T-helper 2 cell treated with Interferon-gamma antibody and Interleukin-4, amounts not matched to agents 5 μg/mL and 100 μg/mL, for 36 hours (primary cell): ENCODE data around the gene NGLY1.

Experiments
- DNase-seq: peaks from one replicate; pipeline ENCODE4 v3.0.0; 2021; ENCODE audit warnings: low spot score
- H3K27ac Mint-ChIP-seq: one replicate; pipeline ENCODE4 v1.8.0; 2021; ENCODE audit warnings: mild to moderate bottlenecking, mixed read lengths
- H3K27me3 Mint-ChIP-seq: one replicate; pipeline ENCODE4 v1.8.0; 2021; ENCODE audit warnings: low read depth, mixed read lengths
- H3K36me3 Mint-ChIP-seq: one replicate; pipeline ENCODE4 v1.8.0; 2021; ENCODE audit warnings: low read depth, mixed read lengths
- H3K4me1 Mint-ChIP-seq: one replicate; pipeline ENCODE4 v1.8.0; 2021; ENCODE audit warnings: low read depth, mixed read lengths
- H3K4me3 Mint-ChIP-seq: one replicate; pipeline ENCODE4 v1.8.0; 2022; ENCODE audit warnings: mild to moderate bottlenecking, moderate library complexity, mixed read lengths
- H3K9me3 Mint-ChIP-seq: one replicate; pipeline ENCODE4 v1.8.0; 2021; ENCODE audit warnings: mixed read lengths

The NGLY1 gene

DNA sequence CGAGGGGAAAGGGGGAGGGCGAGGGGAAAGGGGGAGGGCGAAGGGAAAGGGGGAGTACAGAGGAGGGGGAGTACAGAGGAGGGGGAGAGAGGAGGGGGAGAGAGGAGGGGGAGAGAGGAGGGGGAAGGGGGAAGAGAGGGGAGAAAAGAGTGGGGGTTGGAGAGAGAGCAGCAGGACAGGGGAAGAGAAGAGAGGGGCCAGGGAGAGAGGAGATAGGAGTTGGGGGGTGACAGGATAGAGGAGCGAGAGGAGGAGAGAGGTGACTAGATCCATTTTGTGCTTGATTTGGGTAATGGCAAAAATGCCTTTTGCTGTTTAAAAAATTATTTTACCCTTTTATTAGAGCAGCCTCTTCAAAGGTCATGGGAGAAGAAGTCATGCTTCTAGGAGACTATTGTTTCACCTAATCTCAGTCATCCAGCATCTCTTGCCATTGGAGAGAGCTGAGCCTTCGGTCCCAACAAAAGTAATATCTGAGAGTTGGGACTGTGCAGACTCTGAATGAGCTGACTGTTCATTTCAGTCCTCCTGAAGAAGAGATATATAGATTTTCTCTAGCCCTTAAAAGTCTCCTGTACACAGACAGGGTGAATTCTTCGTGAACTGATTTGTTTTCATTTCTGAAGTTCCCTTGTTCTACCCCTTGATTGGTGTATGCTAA lies 103.5 kb downstream of the NGLY1 start:
- H3K27me3 Mint-ChIP-seq = peaks cover 22% of the 10 kb centered on the region
- no peak for DNase-seq
- no peak overlapping the region for H3K27ac Mint-ChIP-seq
- no peak overlapping the region for H3K4me3 Mint-ChIP-seq
- no peaks in the 10 kb centered on the region for H3K9me3 Mint-ChIP-seq
- no peaks in the 10 kb centered on the region for H3K4me1 Mint-ChIP-seq
- no peaks in the 10 kb centered on the region for H3K36me3 Mint-ChIP-seq

GRCh38 chr3:25679166-25679565 lies 104.1 kb downstream of the NGLY1 start:
- H3K27me3 Mint-ChIP-seq = peaks cover 22% of the 10 kb centered on the region
- no peak for DNase-seq
- no peak overlapping the region for H3K27ac Mint-ChIP-seq
- no peaks in the 10 kb centered on the region for H3K36me3 Mint-ChIP-seq
- no peaks in the 10 kb centered on the region for H3K4me1 Mint-ChIP-seq
- no peaks in the 10 kb centered on the region for H3K9me3 Mint-ChIP-seq
- H3K4me3 Mint-ChIP-seq = no peak overlapping the region

GRCh38 chr3:25678581-25678980 lies 104.7 kb downstream of the NGLY1 start:
- Mint-ChIP-seq H3K36me3 (no peaks in the 10 kb centered on the region), H3K27me3 (peaks cover 22% of the 10 kb centered on the region)

GRCh38 chr3:25677121-25677520 lies 106.1 kb downstream of the NGLY1 start:
- DNase-seq = no peak
- Mint-ChIP-seq H3K27ac (no peak overlapping the region), H3K4me3 (no peak overlapping the region), H3K9me3 (no peaks in the 10 kb centered on the region), H3K4me1 (no peaks in the 10 kb centered on the region), H3K27me3 (peaks cover 22% of the 10 kb centered on the region), H3K36me3 (no peaks in the 10 kb centered on the region)

More at GRCh38 chr3:25678581-25678980, 104.7 kb downstream of the NGLY1 start:
- H3K9me3 Mint-ChIP-seq = no peaks in the 10 kb centered on the region
- no peaks in the 10 kb centered on the region for H3K4me1 Mint-ChIP-seq
- no peak overlapping the region for H3K27ac Mint-ChIP-seq
- no peak for DNase-seq
- H3K4me3 Mint-ChIP-seq = no peak overlapping the region

- DNase-seq = no peak
- Mint-ChIP-seq H3K27ac (no peak overlapping the region), H3K27me3 (peaks cover 14% of the 10 kb centered on the region), H3K36me3 (no peaks in the 10 kb centered on the region), H3K4me1 (no peaks in the 10 kb centered on the region), H3K9me3 (no peaks in the 10 kb centered on the region), H3K4me3 (no peak overlapping the region)
Measured at GRCh38 chr3:25674670-25675069, 108.6 kb downstream of the NGLY1 start.

DNA sequence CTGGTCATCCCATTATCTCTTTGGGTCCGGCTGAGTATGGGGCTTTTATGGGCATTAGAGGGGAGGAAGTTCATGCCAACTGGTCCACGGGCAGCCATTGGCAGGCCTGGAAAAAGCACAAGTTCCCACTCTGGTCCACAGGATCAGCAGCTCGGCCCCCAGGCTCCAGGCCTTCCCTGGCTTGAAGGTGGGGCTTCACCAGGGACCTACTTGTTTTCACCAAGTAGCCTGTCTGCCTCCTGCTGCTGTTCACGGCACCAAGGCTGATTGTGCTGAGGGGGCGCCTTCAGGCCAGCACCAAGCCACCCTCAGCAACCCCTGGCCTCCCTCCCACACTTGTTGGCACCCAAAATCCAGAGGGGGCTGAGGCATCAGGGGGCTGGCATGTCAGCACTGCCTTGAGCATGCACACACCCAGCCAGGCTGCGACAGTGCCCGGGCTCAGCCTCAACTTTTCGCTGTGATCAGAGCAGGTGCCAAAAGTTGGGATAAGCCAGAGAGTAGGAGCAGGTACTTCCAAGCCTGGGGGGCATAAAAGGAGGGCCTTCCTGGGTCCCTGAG lies 109.4 kb downstream of the NGLY1 start:
- Mint-ChIP-seq H3K4me1 (no peaks in the 10 kb centered on the region), H3K27me3 (peaks cover 18% of the 10 kb centered on the region), H3K4me3 (no peak overlapping the region), H3K36me3 (no peaks in the 10 kb centered on the region), H3K9me3 (no peaks in the 10 kb centered on the region), H3K27ac (no peak overlapping the region)
- DNase-seq = no peak
